A549 (cell line): ENCODE data around the gene TUBA8.

Experiments
- HES2 ChIP-seq: fragments of >200 bp; sonication (Bioruptor Twin); formaldehyde crosslinking; IDR thresholded peaks from 2 replicates; pipeline ENCODE4 v1.6.1; 2016
- HOXB5 ChIP-seq: fragments of 250-450 bp; sonication (Bioruptor Pico); IDR thresholded peaks from 2 replicates; pipeline ENCODE4 v1.5.0; 2020; ENCODE audit warnings: mild to moderate bottlenecking, moderate library complexity

- TF ChIP-seq HES2, result no peak
- no peak for TF ChIP-seq HOXB5 (CRISPR knock-in tag)
Observed at GRCh38 chr22:18113680-18114394, 3.2 kb downstream of the TUBA8 start.
